HG03575 (cell line): ENCODE data around the gene XPNPEP1.

Experiments
- ATAC-seq: cut with Tn5 transposase; IDR thresholded peaks from one replicate; pipeline ENCODE4 v1.9.1; 2021; ENCODE audit not compliant: unreplicated experiment, insufficient number of reproducible peaks, low FRiP score; ENCODE audit errors: extremely low read depth

Gene XPNPEP1

GRCh38 chr10:109922976-109923921, at the start of gene XPNPEP1:
TSS of gene XPNPEP1 (minus strand) at chr10:109923511. CDS start at chr10:109923433, 78 bp downstream.
- ATAC-seq = peak; percentile 61

- no peak for ATAC-seq
Observed at GRCh38 chr10:109972372-109973001, 49.2 kb upstream of the XPNPEP1 start.

- ATAC-seq = no peak
Observed at GRCh38 chr10:109971634-109972033, 48.3 kb upstream of the XPNPEP1 start.

- no peak for ATAC-seq
Observed at GRCh38 chr10:109969760-109970346, 46.5 kb upstream of the XPNPEP1 start.

GRCh38 chr10:109968953-109969759, 45.8 kb upstream of the XPNPEP1 start:
- no peak for ATAC-seq

- no peak for ATAC-seq
Observed at GRCh38 chr10:109967739-109968088, 44.4 kb upstream of the XPNPEP1 start.

- ATAC-seq = no peak
Observed at GRCh38 chr10:109966961-109967738, 43.8 kb upstream of the XPNPEP1 start.

- ATAC-seq = no peak
Observed at GRCh38 chr10:109964318-109964717, 41.0 kb upstream of the XPNPEP1 start.

- ATAC-seq = no peak
Observed at GRCh38 chr10:109963439-109963838, 40.1 kb upstream of the XPNPEP1 start.

GRCh38 chr10:109962247-109962646, 38.9 kb upstream of the XPNPEP1 start:
- no peak for ATAC-seq

GRCh38 chr10:109961174-109962001, 38.1 kb upstream of the XPNPEP1 start:
- ATAC-seq = no peak

GRCh38 chr10:109960682-109961081, 37.4 kb upstream of the XPNPEP1 start:
- no peak for ATAC-seq

- no peak for ATAC-seq
Observed at GRCh38 chr10:109959259-109960145, 36.2 kb upstream of the XPNPEP1 start.

- ATAC-seq = no peak
Observed at GRCh38 chr10:109958059-109958458, 34.7 kb upstream of the XPNPEP1 start.

GRCh38 chr10:109957092-109957797, 33.9 kb upstream of the XPNPEP1 start:
- peak; percentile 91 for ATAC-seq

GRCh38 chr10:109956454-109957091, 33.3 kb upstream of the XPNPEP1 start:
- peak; percentile 43 for ATAC-seq
